K562 (cell line): ENCODE measurements around the gene PYROXD2. TPM values are rescaled to one million over a fixed set of nuclear protein-coding genes. Genes with fewer than 3 reads are reported as not detected.
A peak's percentile ranks its signal among the peaks of the same experiment; 100 is the strongest.

Experiments used
- ARID2 ChIP-seq: fragments of 450-650 bp; IDR thresholded peaks from 2 replicates; pipeline ENCODE4 v1.6.1; 2017; ENCODE audit warnings: antibody characterized with exemption, mild to moderate bottlenecking
- ATF1 ChIP-seq, 2 experiments: fragments of 450-650 bp in 1 of 2; IDR thresholded peaks; 2 replicates each; pipeline ENCODE4 v1.6.1; 2016; ENCODE audit warnings: missing compliant biosample characterization in 1 of 2, missing genetic modification characterization in 1 of 2
- BCL6 ChIP-seq: fragments of 250-450 bp; sonication (Bioruptor Pico); IDR thresholded peaks from 2 replicates; pipeline ENCODE4 v1.4.0; 2020
- BRD9 ChIP-seq: fragments of 450-650 bp; IDR thresholded peaks from 2 replicates; pipeline ENCODE4 v1.6.1; 2018; ENCODE audit warnings: low read depth; ENCODE audit not compliant: partially characterized antibody
- CHCHD3 ChIP-seq: fragments of 250-450 bp; sonication (Bioruptor Pico); IDR thresholded peaks from 2 replicates; pipeline ENCODE4 v2.1.2; 2022; ENCODE audit warnings: mild to moderate bottlenecking
- CTBP1 ChIP-seq: fragments of 450-650 bp; IDR thresholded peaks from 2 replicates; pipeline ENCODE4 v1.6.1; 2016; ENCODE audit warnings: borderline replicate concordance
- E2F3 ChIP-seq: fragments of 250-450 bp; sonication (Bioruptor Pico); IDR thresholded peaks from 2 replicates; pipeline ENCODE4 v1.4.0; 2020; ENCODE audit warnings: mild to moderate bottlenecking
- ETS1 ChIP-seq: conservative IDR thresholded peaks from 2 replicates; pipeline ENCODE4 v1.6.1; 2011; ENCODE audit warnings: low read depth, mild to moderate bottlenecking, low read length; ENCODE audit not compliant: control insufficient read depth
- ETV6 ChIP-seq, 3 experiments: fragments of 150-350 bp in 1 of 3; sonication (generic) in 1 of 3; formaldehyde crosslinking in 1 of 3; IDR thresholded peaks; 2 replicates each; pipeline versions ENCODE4 v1.6.1 to v1.8.0; 2014 to 2022; ENCODE audit warnings: borderline replicate concordance in 2 of 3, low read depth in 2 of 3, antibody characterized with exemption in 1 of 3, low read length in 1 of 3, mild to moderate bottlenecking in 1 of 3, missing genetic modification reagents in 1 of 3
- HMBOX1 ChIP-seq: sonication (generic); IDR thresholded peaks from 2 replicates; pipeline ENCODE4 v1.6.1; 2016
- IRF9 ChIP-seq: fragments of 450-650 bp; IDR thresholded peaks from 2 replicates; pipeline ENCODE4 v1.6.1; 2016; ENCODE audit warnings: missing biosample characterization, missing genetic modification characterization
- KDM5B ChIP-seq: fragments of 200-600 bp; sonication (generic); IDR thresholded peaks from 2 replicates; pipeline ENCODE4 v1.6.1; 2012; ENCODE audit warnings: low read depth, mild to moderate bottlenecking, moderate library complexity, low read length, control low read depth, inconsistent platforms; ENCODE audit not compliant: insufficient replicate concordance
- MEIS2 ChIP-seq: fragments of 450-650 bp; IDR thresholded peaks from 2 replicates; pipeline ENCODE4 v1.6.1; 2014; ENCODE audit warnings: mild to moderate bottlenecking; ENCODE audit not compliant: partially characterized antibody
- MTF1 ChIP-seq: fragments of 250-450 bp; sonication (Bioruptor Pico); IDR thresholded peaks from 2 replicates; pipeline ENCODE4 v1.9.0; 2021; ENCODE audit warnings: moderate library complexity, mild to moderate bottlenecking, inconsistent platforms, borderline replicate concordance
- NR1H2 ChIP-seq: sonication (generic); formaldehyde crosslinking; IDR thresholded peaks from 2 replicates; pipeline ENCODE4 v1.4.0; 2020; ENCODE audit warnings: mild to moderate bottlenecking, missing genetic modification reagents
- SPI1 ChIP-seq: IDR thresholded peaks from 2 replicates; pipeline ENCODE4 v1.6.1; 2011; ENCODE audit warnings: low read depth, low read length, control low read depth, borderline replicate concordance
- SRSF3 ChIP-seq: fragments of 200-400 bp; formaldehyde crosslinking; IDR thresholded peaks from 2 replicates; pipeline ENCODE4 v1.6.1; 2016; ENCODE audit warnings: mild to moderate bottlenecking, low read length, moderate library complexity; ENCODE audit not compliant: insufficient read depth
- THRA ChIP-seq: fragments of 450-650 bp; IDR thresholded peaks from 2 replicates; pipeline ENCODE4 v1.6.1; 2017; ENCODE audit warnings: mild to moderate bottlenecking, moderate library complexity
- ZNF668 ChIP-seq: fragments of 250-450 bp; sonication (Bioruptor Pico); IDR thresholded peaks from 2 replicates; pipeline ENCODE4 v1.8.0; 2022; ENCODE audit warnings: mild to moderate bottlenecking, inconsistent platforms
- ZNF740 ChIP-seq, 3 experiments: fragments of 200-800 bp in 1 of 3; sonication (Bioruptor generic) in 1 of 3; sonication (generic) in 1 of 3; formaldehyde crosslinking in 1 of 3; IDR thresholded peaks; 2 replicates each; pipeline versions ENCODE4 v1.6.1 to v1.8.0; 2016 to 2022; ENCODE audit warnings: mild to moderate bottlenecking in 2 of 3, missing compliant biosample characterization in 2 of 3, missing genetic modification characterization in 2 of 3, missing genetic modification reagents in 1 of 3
- polyA plus RNA-seq, 8 experiments: library from polyadenylated mRNA; depleted of rRNA in 4 of 8; stranded (reverse) in 5 of 8; unstranded in 3 of 8; fragments of >200 nt; fragmentation: Nextera tagmentation in 2 of 8; fragmentation: Illumina TruSeq in 1 of 8; extraction: Ambion mirVana in 2 of 8; extraction: Trizol in 1 of 8; gene quantifications; 2 replicates each; pipeline versions ENCODE4 v1.2.1 to v1.2.3, GENCODE V29; 2011 to 2014; ENCODE audit warnings: inconsistent platforms in 1 of 8, missing spikeins in 1 of 8
- total RNA-seq, 7 experiments: library from RNA; depleted of rRNA in 6 of 7; stranded (reverse); fragments of >200 nt in 6 of 7; fragmentation: Illumina TruSeq in 2 of 7; extraction: Trizol in 2 of 7; gene quantifications; 2 replicates each; pipeline versions ENCODE4 v1.2.1 to v1.2.3, GENCODE V29; 2011 to 2021; ENCODE audit warnings: low replicate concordance in 1 of 7

PYROXD2 gene
- total and polyA plus RNA-seq, 9 of the 15 experiments (the other 6 are each of a cell fraction or from before 2014, with no cell fraction given): 0.14 to 1.4 (median 0.58) TPM

- TF ChIP-seq MTF1 (CRISPR knock-in tag): no peak
- TF ChIP-seq SPI1: no peak
- TF ChIP-seq ARID2: no peak
- TF ChIP-seq ZNF668: no peak
- TF ChIP-seq KDM5B: no peak
- TF ChIP-seq ZNF740 (CRISPR knock-in tag; IDR thresholded peaks at IDR 0.05): no peak
- no peak for TF ChIP-seq ZNF740 (tag; IDR thresholded peaks at IDR 0.05)
- TF ChIP-seq IRF9 (tag): no peak
- no peak for TF ChIP-seq NR1H2
- no peak for TF ChIP-seq E2F3
- TF ChIP-seq SRSF3: no peak
- TF ChIP-seq ATF1 (CRISPR knock-in tag; IDR thresholded peaks at IDR 0.05): no peak
- TF ChIP-seq ATF1 (tag; IDR thresholded peaks at IDR 0.05): peak; percentile 29; the same call in 1 of the 2 replicates
- TF ChIP-seq BRD9: no peak
- 0 out of 2 replicates have a peak, but pooled peaks have one; percentile 27 for TF ChIP-seq CTBP1
- no peak for TF ChIP-seq THRA
- no peak for TF ChIP-seq HMBOX1
- TF ChIP-seq ETS1: peak; percentile 67; the same call in 1 of the 2 replicates
- TF ChIP-seq MEIS2: peak; percentile 74
- no peak for TF ChIP-seq CHCHD3 (CRISPR knock-in tag)
- TF ChIP-seq ETV6 (IDR thresholded peaks at IDR 0.05; ENCODE audit: borderline replicate concordance in 1 of 2, low read depth in 2 of 2, low read length in 1 of 2): no peak
- no peak for TF ChIP-seq ETV6 (CRISPR knock-in tag; IDR thresholded peaks at IDR 0.05; ENCODE audit: borderline replicate concordance)
- TF ChIP-seq BCL6 (CRISPR knock-in tag): no peak
Measured at GRCh38 chr10:98458809-98459784, 44.1 kb upstream of the PYROXD2 start (continued).
